Activated naive CD4-positive, alpha-beta T cell treated with anti-CD3 and anti-CD28 coated beads, Interleukin-2, amount 50 U/mL, for 24 hours (primary cell): ENCODE results near the gene CEP192.
A peak's percentile ranks its signal among the peaks of the same experiment; 100 is the strongest.

Experiments
- H3K27ac Mint-ChIP-seq: one replicate; pipeline ENCODE4 v1.8.0; 2021; ENCODE audit warnings: mild to moderate bottlenecking, mixed read lengths
- H3K27me3 Mint-ChIP-seq: one replicate; pipeline ENCODE4 v1.8.0; 2021; ENCODE audit warnings: mixed read lengths
- H3K36me3 Mint-ChIP-seq: one replicate; pipeline ENCODE4 v1.8.0; 2021; ENCODE audit warnings: mixed read lengths
- H3K4me1 Mint-ChIP-seq: one replicate; pipeline ENCODE4 v1.8.0; 2021; ENCODE audit warnings: mixed read lengths
- H3K4me3 Mint-ChIP-seq: one replicate; pipeline ENCODE4 v1.8.0; 2021; ENCODE audit warnings: mild to moderate bottlenecking, mixed read lengths
- H3K9me3 Mint-ChIP-seq: one replicate; pipeline ENCODE4 v1.8.0; 2021; ENCODE audit warnings: mixed read lengths

The CEP192 gene

DNA sequence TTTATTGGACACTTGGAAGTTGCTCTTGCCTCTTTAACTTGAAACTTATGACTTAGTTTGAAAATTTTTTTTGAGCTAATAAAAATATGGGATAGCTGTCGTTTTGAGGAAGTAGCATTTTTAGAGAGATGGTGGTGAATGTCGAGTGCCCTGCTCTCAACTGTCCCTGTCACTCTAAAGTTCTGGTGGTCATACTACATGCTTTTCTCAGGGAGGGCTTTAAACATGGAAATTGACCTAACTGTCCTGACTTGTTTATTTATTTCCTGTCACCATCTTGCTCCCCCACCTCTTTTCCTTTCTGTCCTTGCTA lies 16.0 kb downstream of the CEP192 start:
- Mint-ChIP-seq H3K4me1 (peaks cover 12% of the 10 kb centered on the region), H3K4me3 (no peak overlapping the region), H3K9me3 (no peaks in the 10 kb centered on the region), H3K27me3 (no peaks in the 10 kb centered on the region), H3K27ac (no peak overlapping the region), H3K36me3 (peaks cover 10% of the 10 kb centered on the region)

DNA sequence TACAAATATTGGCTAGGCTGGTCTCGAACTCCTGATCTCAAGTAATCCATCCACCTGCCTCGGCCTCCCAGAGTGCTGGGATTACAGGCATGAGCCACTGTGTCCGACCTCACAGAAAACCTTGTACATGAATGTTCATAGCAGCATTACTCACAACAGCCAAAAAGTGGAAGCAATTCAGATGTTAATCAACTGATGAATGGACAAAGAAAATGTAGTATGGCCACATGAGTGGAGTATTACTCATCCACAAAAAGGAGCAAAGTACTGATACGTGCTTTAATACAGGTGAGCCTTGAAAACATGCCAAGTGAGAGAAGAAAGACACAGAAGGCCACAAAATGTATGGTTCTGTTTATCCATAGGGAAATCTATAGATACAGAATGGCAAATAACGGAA lies 20.6 kb downstream of the CEP192 start:
- peaks cover 9% of the 10 kb centered on the region for H3K4me1 Mint-ChIP-seq
- H3K4me3 Mint-ChIP-seq: no peak overlapping the region
- no peaks in the 10 kb centered on the region for H3K9me3 Mint-ChIP-seq
- no peaks in the 10 kb centered on the region for H3K27me3 Mint-ChIP-seq
- H3K36me3 Mint-ChIP-seq: peaks cover 25% of the 10 kb centered on the region
- H3K27ac Mint-ChIP-seq: no peak overlapping the region

DNA sequence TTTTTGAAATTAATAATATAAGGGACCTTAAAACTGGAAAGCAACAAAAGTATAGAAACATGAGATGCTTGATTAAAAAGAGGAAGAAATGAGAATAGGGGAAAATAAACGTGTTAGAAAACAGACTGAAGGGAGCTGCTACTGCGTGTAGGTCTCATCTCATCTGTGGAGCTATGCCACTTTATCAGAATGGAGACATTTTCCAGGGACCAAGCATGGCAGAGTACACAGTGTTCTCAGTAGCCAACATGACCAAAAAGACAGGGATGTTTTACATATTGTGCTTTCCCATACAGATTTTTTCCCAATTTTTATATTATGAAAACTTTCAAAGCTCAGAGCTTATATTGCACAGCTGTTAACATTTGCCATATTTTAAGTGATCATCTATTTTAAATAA lies 23.1 kb downstream of the CEP192 start:
- Mint-ChIP-seq H3K9me3 (no peaks in the 10 kb centered on the region), H3K36me3 (peaks cover 30% of the 10 kb centered on the region), H3K4me3 (no peak overlapping the region), H3K27me3 (no peaks in the 10 kb centered on the region), H3K27ac (no peak overlapping the region), H3K4me1 (no peaks in the 10 kb centered on the region)

DNA sequence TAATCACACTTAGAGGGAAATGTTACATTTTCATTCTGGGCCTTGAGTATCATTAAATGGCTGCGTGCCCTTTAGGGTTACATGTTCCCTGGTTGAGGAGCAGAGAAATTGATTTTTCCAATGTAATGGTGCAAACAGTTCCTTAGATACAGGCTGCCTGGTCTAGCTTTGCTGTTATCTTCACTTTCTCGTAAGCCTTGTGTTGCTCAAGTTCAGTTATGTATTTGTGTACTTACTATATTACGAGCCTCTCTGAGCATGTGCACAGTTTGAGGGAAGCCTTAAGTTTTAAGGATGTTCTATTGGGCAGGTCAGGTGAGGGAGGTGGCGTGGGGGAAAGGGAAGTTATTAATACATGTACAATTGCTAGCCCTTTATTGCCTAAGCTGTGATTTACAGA lies 23.7 kb downstream of the CEP192 start:
- Mint-ChIP-seq H3K27me3 (no peaks in the 10 kb centered on the region), H3K27ac (no peak overlapping the region), H3K36me3 (peaks cover 30% of the 10 kb centered on the region), H3K4me1 (no peaks in the 10 kb centered on the region), H3K4me3 (no peak overlapping the region), H3K9me3 (no peaks in the 10 kb centered on the region)

DNA sequence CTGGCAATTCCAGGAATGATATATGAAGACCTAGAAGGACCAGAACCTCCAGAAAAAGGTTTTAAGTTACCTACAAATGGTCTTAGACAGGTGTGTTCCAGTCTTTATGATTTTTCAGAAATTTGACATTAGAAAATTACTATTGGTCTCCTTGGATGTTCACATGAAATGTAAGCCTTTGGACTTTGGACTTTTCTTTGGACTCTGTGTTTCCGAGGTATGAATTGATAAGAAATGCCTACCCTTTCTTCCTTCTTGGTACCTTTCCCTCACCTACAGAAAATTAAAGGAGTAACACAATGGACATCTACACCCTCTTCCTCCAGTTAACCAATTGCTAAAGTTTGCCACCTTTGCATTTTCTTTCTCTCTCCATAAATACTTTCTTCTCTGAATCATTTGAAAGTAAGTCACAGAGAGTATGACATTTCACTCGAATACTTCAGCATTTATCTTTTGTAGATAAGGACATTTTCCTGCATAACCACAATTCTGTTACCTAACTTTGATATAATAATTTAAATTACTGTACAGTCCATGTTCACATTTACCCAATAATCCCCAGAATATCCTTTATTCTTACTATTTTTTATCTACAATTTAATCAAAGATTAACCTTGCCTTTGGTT lies 26.2 kb downstream of the CEP192 start:
- H3K4me1 Mint-ChIP-seq: peaks cover 9% of the 10 kb centered on the region
- no peaks in the 10 kb centered on the region for H3K27me3 Mint-ChIP-seq
- H3K4me3 Mint-ChIP-seq: no peak overlapping the region
- H3K9me3 Mint-ChIP-seq: no peaks in the 10 kb centered on the region
- peaks cover 40% of the 10 kb centered on the region for H3K36me3 Mint-ChIP-seq
- H3K27ac Mint-ChIP-seq: peak overlapping the region; percentile 17

DNA sequence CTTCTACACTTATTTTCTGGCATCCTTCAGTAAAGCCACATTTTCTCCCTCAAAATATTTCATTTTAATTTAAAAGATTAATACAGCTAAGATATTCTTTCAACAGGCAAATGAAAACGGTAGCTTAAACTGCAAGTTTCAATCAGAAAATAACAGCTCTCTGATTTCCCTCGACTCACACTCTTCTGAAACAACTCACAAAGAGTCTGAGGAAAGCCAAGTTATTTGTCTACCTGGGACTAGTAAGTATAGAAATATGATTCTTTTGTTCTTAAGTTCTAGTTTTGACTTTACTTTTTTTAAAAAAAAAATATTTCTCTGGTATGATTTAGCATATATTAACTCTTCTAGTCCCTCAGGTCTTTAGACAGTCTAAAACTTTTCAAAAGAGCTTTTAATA lies 27.2 kb downstream of the CEP192 start:
- Mint-ChIP-seq H3K4me1 (peaks cover 13% of the 10 kb centered on the region), H3K36me3 (peaks cover 42% of the 10 kb centered on the region), H3K4me3 (no peak overlapping the region), H3K27ac (no peak overlapping the region), H3K27me3 (no peaks in the 10 kb centered on the region), H3K9me3 (no peaks in the 10 kb centered on the region)

DNA sequence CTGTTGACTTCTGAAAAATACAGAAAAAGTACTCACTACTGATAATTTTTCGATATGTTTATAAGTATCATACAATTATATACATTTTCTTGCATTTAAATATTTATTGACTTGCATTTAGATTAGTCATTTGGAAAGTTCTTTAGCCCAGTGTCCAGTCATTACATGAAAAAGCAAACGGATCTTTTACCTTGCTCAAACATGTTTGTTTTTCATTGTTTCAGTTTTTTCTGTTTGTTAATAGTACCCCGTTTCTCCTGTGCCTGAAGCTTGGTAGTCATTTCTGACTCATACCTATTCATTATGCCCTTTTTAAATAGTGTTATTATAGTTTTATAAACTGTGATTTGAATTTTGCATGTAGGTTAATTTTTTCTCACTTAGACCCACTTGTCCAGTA lies 28.1 kb downstream of the CEP192 start:
- Mint-ChIP-seq H3K27ac (no peak overlapping the region), H3K27me3 (no peaks in the 10 kb centered on the region), H3K4me3 (no peak overlapping the region), H3K9me3 (no peaks in the 10 kb centered on the region), H3K4me1 (peaks cover 20% of the 10 kb centered on the region), H3K36me3 (peaks cover 46% of the 10 kb centered on the region)

DNA sequence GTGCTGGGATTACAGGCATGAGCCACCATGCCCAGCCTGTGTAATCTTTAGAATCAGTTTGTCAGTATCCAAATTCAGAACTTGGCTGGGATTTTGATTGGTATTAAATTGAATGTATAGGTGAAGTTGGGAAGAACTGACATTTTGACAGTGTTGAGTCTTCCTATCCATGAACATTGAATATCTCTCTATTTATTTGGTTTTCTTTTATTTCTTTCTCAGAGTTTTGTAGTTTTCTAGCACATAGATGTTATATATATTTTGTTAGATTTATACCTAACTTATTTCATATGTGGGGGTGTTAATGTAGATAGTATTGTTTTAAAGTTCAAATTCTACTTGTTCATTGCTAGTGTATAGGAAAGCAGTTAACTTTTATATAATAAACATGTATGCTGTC lies 31.5 kb downstream of the CEP192 start:
- H3K9me3 Mint-ChIP-seq: no peaks in the 10 kb centered on the region
- H3K4me3 Mint-ChIP-seq: no peak overlapping the region
- H3K4me1 Mint-ChIP-seq: peaks cover 31% of the 10 kb centered on the region
- H3K27ac Mint-ChIP-seq: no peak overlapping the region
- no peaks in the 10 kb centered on the region for H3K27me3 Mint-ChIP-seq
- H3K36me3 Mint-ChIP-seq: peaks cover 45% of the 10 kb centered on the region

DNA sequence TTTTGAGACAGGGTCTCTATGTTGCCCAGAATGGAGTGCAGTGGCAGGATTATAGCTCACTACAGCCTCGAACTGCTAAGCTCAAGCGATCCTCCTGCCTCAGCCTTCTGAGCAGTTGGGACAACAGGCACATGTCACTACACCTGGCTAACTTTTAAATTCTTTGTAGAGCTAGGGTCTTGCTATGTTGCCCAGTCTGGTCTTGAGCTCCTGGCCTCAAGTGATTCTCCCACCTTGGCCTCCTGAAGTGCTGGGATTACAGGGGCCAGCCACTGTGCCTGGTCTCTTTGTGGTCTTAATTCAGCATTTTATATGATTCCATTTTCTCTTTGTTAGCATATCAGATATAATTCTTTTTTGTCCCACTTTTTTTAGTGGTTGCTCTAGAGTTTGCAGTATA lies 34.1 kb downstream of the CEP192 start:
- peaks cover 40% of the 10 kb centered on the region for H3K36me3 Mint-ChIP-seq
- no peak overlapping the region for H3K27ac Mint-ChIP-seq
- H3K4me3 Mint-ChIP-seq: no peak overlapping the region
- peaks cover 27% of the 10 kb centered on the region for H3K4me1 Mint-ChIP-seq
- no peaks in the 10 kb centered on the region for H3K9me3 Mint-ChIP-seq
- no peaks in the 10 kb centered on the region for H3K27me3 Mint-ChIP-seq

DNA sequence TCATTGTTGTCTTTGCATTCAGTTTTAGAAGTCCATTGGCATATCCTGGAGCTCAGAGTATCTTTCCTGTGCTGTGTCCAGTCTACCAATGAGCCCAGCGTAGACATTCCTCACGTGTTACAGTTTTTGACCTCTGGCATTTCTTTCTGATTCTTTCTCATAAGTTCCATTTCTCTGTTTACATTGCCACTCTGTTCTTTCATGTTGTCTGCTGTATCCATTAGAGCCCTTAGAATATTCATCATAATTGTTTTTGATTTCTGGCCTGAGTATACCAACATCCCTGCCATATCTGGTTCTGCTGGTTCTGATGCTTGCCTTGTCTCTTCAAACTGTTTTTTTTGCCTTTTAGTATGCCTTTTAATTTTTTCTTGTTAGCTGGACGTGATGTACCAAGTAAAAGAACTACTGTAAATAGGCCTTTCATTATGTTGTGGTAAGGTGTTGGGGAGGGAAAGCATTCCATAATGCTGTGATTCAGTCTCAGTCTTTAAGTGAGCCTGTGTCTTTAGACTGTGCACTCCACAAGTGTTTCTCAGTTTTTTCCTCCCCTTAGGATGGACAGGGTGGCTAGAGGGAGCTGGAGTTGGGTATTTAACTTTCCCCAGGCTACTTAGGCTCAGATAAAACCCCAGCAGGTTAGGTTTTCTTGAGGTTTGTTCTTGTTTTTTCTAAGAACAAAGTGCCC lies 35.6 kb downstream of the CEP192 start:
- Mint-ChIP-seq H3K4me1 (peaks cover 25% of the 10 kb centered on the region), H3K27ac (no peak overlapping the region), H3K4me3 (no peak overlapping the region), H3K27me3 (no peaks in the 10 kb centered on the region), H3K36me3 (peaks cover 40% of the 10 kb centered on the region), H3K9me3 (no peaks in the 10 kb centered on the region)

DNA sequence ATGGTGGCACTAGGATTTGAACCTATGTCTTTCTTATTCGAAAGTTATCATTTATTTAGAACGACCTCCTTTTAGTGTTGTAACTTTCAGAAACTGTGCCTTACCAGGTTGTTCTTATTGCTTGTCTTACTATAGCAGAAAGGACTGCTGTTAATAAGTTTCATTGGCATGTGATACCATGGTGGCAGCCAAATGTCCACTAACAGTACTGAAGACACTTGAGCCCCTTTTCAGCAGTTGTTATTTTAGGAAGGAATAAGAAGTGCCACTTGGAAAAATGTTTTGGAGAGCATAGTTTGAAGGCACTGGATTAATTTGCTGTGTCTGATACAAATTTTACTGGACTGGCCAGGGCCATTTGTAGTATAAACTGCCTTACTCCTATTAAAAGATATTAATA lies 37.7 kb downstream of the CEP192 start:
- Mint-ChIP-seq H3K4me3 (no peak overlapping the region), H3K9me3 (no peaks in the 10 kb centered on the region), H3K4me1 (peaks cover 18% of the 10 kb centered on the region), H3K27me3 (no peaks in the 10 kb centered on the region), H3K27ac (no peak overlapping the region), H3K36me3 (peaks cover 35% of the 10 kb centered on the region)

DNA sequence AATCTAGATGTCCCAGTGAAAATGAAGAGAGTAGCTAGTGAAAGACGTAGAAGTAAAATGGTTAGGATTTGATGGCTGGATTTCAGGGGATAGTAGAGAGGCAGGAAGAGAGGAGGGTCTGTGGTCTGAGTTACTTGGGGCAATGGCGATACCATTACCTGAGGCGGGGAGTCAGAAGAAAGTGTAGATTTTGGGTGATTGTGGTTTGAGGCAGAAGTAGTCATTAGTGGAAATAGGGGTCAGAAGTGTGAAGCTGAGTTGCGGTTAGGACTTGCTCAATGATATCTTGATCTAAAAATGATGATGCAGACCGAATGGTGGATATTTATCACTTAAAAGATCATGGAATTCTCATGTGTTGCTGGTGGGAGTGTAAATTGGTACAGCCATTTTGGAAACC lies 41.0 kb downstream of the CEP192 start:
- Mint-ChIP-seq H3K4me1 (peaks cover 7% of the 10 kb centered on the region), H3K27me3 (no peaks in the 10 kb centered on the region), H3K27ac (no peak overlapping the region), H3K9me3 (no peaks in the 10 kb centered on the region), H3K36me3 (peaks cover 33% of the 10 kb centered on the region), H3K4me3 (no peak overlapping the region)

DNA sequence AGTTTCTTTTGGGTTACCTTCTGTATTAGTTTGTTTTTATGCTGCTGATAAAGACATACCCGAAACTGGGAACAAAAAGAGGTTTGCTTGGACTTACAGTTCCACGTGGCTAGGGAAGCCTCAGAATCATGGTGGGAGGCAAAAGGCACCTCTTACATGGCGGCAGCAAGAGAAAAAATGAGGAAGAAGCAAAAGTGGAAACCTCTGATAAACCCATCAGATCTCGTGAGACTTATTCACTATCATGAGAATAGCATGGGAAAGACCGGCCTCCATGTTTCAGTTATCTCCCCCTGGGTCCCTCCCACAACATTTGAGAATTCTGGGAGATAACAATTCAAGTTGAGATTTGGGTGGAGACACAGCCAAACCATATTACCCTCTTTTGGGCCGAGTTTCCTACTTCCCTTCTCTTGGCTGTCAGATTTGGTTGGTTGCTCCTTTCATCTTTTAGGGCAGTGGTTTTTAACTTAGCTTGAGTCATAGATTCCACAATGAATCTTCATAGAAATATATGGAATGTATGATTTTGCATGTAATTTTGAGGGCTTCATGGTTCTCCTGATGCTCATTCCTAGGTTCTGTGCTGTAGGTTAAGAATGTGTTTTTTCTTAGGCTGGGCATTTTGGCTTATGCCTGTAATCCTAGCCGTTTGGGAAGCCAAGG lies 44.2 kb downstream of the CEP192 start:
- Mint-ChIP-seq H3K36me3 (peaks cover 36% of the 10 kb centered on the region), H3K9me3 (no peaks in the 10 kb centered on the region), H3K4me3 (no peak overlapping the region), H3K27me3 (no peaks in the 10 kb centered on the region), H3K4me1 (peaks cover 20% of the 10 kb centered on the region), H3K27ac (no peak overlapping the region)

DNA sequence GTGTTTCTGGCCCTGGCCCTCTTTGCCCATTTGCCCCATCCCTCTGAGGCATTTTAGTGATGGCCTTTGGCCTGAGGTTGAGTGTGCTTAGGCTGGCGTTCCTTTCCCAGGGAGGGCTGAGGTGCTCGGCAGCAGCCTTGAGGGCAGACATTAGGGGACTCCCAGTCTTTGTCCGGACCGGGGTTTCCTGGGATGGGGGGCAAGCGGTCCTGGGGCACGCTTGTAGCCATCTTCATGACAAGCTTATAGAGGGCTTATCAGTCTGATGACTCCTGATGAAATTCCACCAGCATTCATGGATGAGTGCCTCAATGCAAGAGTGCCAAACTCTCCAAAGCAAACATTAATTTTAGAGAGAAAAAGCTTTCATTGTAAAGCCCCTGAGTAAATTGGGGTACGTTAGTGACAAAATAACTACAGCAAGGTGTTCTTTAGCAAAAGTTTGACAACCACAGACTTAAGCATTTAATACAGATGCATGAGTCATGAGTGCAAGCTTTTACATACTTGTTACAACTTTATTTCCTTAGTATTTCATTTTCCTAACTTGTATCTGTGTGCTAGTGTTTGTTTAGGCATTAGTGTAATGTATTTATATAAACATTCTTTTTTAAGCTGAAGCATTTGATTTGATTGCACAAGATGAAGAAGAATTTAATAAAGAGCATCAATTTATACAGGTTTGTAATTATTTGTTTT lies 45.6 kb downstream of the CEP192 start:
- Mint-ChIP-seq H3K9me3 (no peaks in the 10 kb centered on the region), H3K36me3 (peaks cover 34% of the 10 kb centered on the region)

DNA sequence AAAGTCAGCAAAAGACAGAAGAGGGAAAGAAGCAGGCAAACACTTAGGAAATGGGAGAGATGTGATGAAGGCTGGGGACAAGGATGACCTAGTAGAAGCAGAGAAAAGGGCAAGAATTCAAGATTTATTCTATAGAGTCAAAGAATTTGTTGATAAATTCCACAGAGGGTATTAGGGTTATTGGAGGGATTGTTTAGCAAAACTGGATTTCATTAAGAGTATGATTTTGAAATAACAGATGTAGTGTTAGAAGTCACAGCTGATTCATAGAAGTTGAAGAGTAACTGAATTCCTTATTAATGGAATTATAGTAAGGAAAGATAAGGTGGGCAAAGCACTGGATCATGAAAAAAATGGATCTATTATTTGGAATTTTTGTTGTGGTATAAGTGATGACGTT lies 48.6 kb downstream of the CEP192 start:
- Mint-ChIP-seq H3K36me3 (peaks cover 41% of the 10 kb centered on the region), H3K4me3 (no peak overlapping the region), H3K27me3 (no peaks in the 10 kb centered on the region), H3K4me1 (peaks cover 29% of the 10 kb centered on the region), H3K9me3 (no peaks in the 10 kb centered on the region), H3K27ac (peak overlapping the region; percentile 52)

More for the DNA sequence above, 45.6 kb downstream of the CEP192 start:
- Mint-ChIP-seq H3K27me3 (no peaks in the 10 kb centered on the region), H3K4me3 (no peak overlapping the region), H3K27ac (no peak overlapping the region), H3K4me1 (peaks cover 20% of the 10 kb centered on the region)

DNA sequence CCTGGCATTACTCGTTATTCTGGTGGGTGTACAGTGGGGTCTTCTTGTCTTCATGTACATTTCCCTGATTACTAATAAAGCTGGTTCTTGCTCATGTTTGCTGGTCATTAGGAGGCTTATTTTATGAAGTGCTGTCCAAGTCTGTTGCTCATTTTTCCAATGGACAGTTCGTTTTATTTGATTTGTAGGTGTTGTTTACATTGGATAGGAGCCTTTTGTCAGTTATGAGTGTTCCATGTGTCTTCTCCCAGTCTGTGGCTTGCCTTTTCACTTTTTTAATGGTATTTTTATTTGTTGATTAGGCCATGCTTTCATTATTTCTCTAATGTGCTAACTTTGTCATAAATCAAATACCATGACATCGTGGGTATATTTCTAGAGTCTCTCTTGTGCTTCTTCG lies 51.9 kb downstream of the CEP192 start:
- H3K27ac Mint-ChIP-seq: no peak overlapping the region
- H3K27me3 Mint-ChIP-seq: no peaks in the 10 kb centered on the region
- peaks cover 38% of the 10 kb centered on the region for H3K4me1 Mint-ChIP-seq
- H3K4me3 Mint-ChIP-seq: no peak overlapping the region
- H3K9me3 Mint-ChIP-seq: no peaks in the 10 kb centered on the region
- peaks cover 51% of the 10 kb centered on the region for H3K36me3 Mint-ChIP-seq
